ENCODE measurements around the gene ERCC1. TPM values are rescaled to one million over a fixed set of nuclear protein-coding genes. Genes with fewer than 3 reads are reported as not detected.

Gene ERCC1
- total RNA-seq, 1 experiment from 2014 or later = 103 TPM

- ChIA-PET CTCF (no interaction called here), POLR2A (no interaction called here)
- H3K27ac ChIP-seq (ENCODE audit: low read depth, low read length) = no peak overlapping the region
These were observed 2.8 kb downstream of the ERCC1 start for GRCh38 chr19:45420871-45421270.

More at GRCh38 chr19:45420871-45421270, 2.8 kb downstream of the ERCC1 start:
- peaks cover 11 to 22% of the 10 kb centered on the region in 2 experiments; a peak in 3 of 4 replicates for H3K36me3 ChIP-seq (ENCODE audit: control insufficient read depth in 1 of 2, insufficient read depth in 2 of 2, low read length in 2 of 2)
- H3K27me3 ChIP-seq (ENCODE audit: insufficient read depth, low read length) = no peaks in the 10 kb centered on the region
- H3K4me2 ChIP-seq (ENCODE audit: low read length) = no peak overlapping the region
- ATAC-seq (no peak), DNase-seq (ENCODE audit: low read depth, low spot score) (no peak)
- RAD21 ChIA-PET (ENCODE audit: low non-redundant PET in 1 of 2, low total read pairs in 2 of 2, uncharacterized antibody in 2 of 2, unreplicated experiment in 2 of 2) = no interaction called here
- H4K20me1 ChIP-seq (ENCODE audit: insufficient read depth) = no peaks in the 10 kb centered on the region
- no peak for TF ChIP-seq ELF1 (IDR thresholded peaks at IDR 0.05; ENCODE audit: borderline replicate concordance, low read depth)
- no peak for TF ChIP-seq TCF7L2 (IDR thresholded peaks at IDR 0.05; ENCODE audit: borderline replicate concordance, extremely low read depth, insufficient read depth, insufficient read length)
- TF ChIP-seq RAD21 (IDR thresholded peaks at IDR 0.05; ENCODE audit: low read depth) = no peak
- TF ChIP-seq FOSL1 (IDR thresholded peaks at IDR 0.05; ENCODE audit: low read depth) = no peak
- TF ChIP-seq EGR1 (IDR thresholded peaks at IDR 0.05; ENCODE audit: low read depth) = no peak
- no peak for TF ChIP-seq ZNF274 (IDR thresholded peaks at IDR 0.05; ENCODE audit: low read depth, low read length)
- no peak for TF ChIP-seq SIN3A (IDR thresholded peaks at IDR 0.05; ENCODE audit: low read depth)
- TF ChIP-seq SP1 (IDR thresholded peaks at IDR 0.05; ENCODE audit: low read depth) = no peak
- TF ChIP-seq REST (IDR thresholded peaks at IDR 0.05; ENCODE audit: low read depth) = no peak
- no peak for TF ChIP-seq EZH2phosphoT487 (IDR thresholded peaks at IDR 0.05; ENCODE audit: borderline replicate concordance)
- TF ChIP-seq ZFX (IDR thresholded peaks at IDR 0.05) = no peak
- no peak for TF ChIP-seq JUND (IDR thresholded peaks at IDR 0.05)
- no peak for TF ChIP-seq ZBTB33 (IDR thresholded peaks at IDR 0.05; ENCODE audit: extremely low read depth, insufficient replicate concordance, low read length)
- TF ChIP-seq POLR2AphosphoS5 (IDR thresholded peaks at IDR 0.05; ENCODE audit: low read depth, low read length) = no peak
- no peak for TF ChIP-seq YY1 (IDR thresholded peaks at IDR 0.05; ENCODE audit: extremely low read depth, insufficient replicate concordance, low read depth, low read length)
- TF ChIP-seq CTCF (IDR thresholded peaks at IDR 0.05 in 2 of 3, conservative IDR thresholded peaks at IDR 0.05 in 1 of 3; ENCODE audit: borderline replicate concordance in 1 of 3, insufficient read depth in 1 of 3, low read depth in 2 of 3, low read length in 2 of 3) = no peak
- TF ChIP-seq CEBPB (IDR thresholded peaks at IDR 0.05; ENCODE audit: low read depth) = no peak
- TF ChIP-seq MAX (IDR thresholded peaks at IDR 0.05) = no peak
- TF ChIP-seq POLR2A (IDR thresholded peaks at IDR 0.05; ENCODE audit: borderline replicate concordance, extremely low read depth, insufficient read depth, insufficient read length) = no peak
- TF ChIP-seq EZH2 (IDR thresholded peaks at IDR 0.05) = no peak
- no TSS peak for BruUV-seq (replicated peaks)
- no peak overlapping the region for H3K4me3 ChIP-seq (replicated peaks in 1 of 2; ENCODE audit: low read depth in 1 of 2, low read length in 2 of 2)
- intact Hi-C loops (cut with micrococcal nuclease) = no loop called here
- no peaks in the 10 kb centered on the region for H3K9me3 ChIP-seq (ENCODE audit: control insufficient read depth in 1 of 2, insufficient read depth in 1 of 2, low read depth in 1 of 2, low read length in 2 of 2)
- H3K4me1 ChIP-seq (ENCODE audit: control insufficient read depth in 1 of 2, insufficient read depth in 2 of 2, low read length in 2 of 2) = peaks cover 28 to 64% of the 10 kb centered on the region in 2 experiments
- no peaks in the 10 kb centered on the region for H3K9me2 ChIP-seq (ENCODE audit: insufficient read depth)
- no peak overlapping the region for H2AFZ ChIP-seq (ENCODE audit: low read depth, low read length, poor library complexity, severe bottlenecking)
- no peak overlapping the region for H3K9ac ChIP-seq (ENCODE audit: low read length)
- H3K79me2 ChIP-seq (ENCODE audit: insufficient read depth, low read length) = peaks cover 32% of the 10 kb centered on the region
